Frontal cortex (tissue), 4 donors: Measurements from ENCODE around the gene ATP5F1D. TPM values are rescaled to one million over a fixed set of nuclear protein-coding genes. Genes with fewer than 3 reads are reported as not detected.

ENCODE experiments used
- DNase-seq, 2 donors: peaks; one replicate each; pipeline ENCODE4 v3.0.0; 2012; ENCODE audit warnings: low spot score in 2 of 2
- FAIRE-seq: peaks from 2 replicates; lab custom pipeline; 2012; peaks lifted over from hg19 to GRCh38; lab: Jason Lieb, UNC
- total RNA-seq: library from RNA; depleted of rRNA; stranded (reverse); fragments of >200 nt; gene quantifications from one replicate; pipeline ENCODE4 v1.2.3, GENCODE V29; 2014
- donor health status: control.
- donor health status: control.
- donor health status: control.

ATP5F1D gene
- total RNA-seq, 1 donor from 2014 or later: 11.0 TPM

DNA sequence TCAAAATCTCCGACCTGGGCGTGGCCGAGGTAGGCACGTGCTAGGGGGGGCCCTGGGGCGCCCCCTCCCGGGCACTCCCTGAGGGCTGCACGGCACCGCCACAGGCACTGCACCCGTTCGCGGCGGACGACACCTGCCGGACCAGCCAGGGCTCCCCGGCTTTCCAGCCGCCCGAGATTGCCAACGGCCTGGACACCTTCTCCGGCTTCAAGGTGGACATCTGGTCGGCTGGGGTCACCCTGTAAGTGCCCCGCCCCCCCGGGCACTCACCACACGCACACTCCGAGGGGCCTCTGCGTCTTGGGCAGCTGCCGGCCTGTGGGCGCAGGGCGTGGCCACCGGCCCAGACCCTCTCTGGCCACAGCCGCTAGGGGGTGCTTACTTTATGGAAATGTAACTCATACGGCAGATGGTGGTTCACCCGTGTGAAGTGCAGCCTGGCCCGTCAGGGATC, 21.0 kb upstream of the ATP5F1D start:
- DNase-seq: no peak
- FAIRE-seq: no peak

GRCh38 chr19:1220976-1221903, 20.3 kb upstream of the ATP5F1D start:
- FAIRE-seq (no peak), DNase-seq (peak; percentile 90 to 92)

GRCh38 chr19:1221904-1222255, 19.7 kb upstream of the ATP5F1D start:
- no peak for FAIRE-seq
- DNase-seq: no peak

GRCh38 chr19:1222394-1222793, 19.2 kb upstream of the ATP5F1D start:
- no peak for DNase-seq
- FAIRE-seq: no peak

GRCh38 chr19:1223018-1223855, 18.3 kb upstream of the ATP5F1D start:
- DNase-seq (no peak), FAIRE-seq (no peak)

DNA sequence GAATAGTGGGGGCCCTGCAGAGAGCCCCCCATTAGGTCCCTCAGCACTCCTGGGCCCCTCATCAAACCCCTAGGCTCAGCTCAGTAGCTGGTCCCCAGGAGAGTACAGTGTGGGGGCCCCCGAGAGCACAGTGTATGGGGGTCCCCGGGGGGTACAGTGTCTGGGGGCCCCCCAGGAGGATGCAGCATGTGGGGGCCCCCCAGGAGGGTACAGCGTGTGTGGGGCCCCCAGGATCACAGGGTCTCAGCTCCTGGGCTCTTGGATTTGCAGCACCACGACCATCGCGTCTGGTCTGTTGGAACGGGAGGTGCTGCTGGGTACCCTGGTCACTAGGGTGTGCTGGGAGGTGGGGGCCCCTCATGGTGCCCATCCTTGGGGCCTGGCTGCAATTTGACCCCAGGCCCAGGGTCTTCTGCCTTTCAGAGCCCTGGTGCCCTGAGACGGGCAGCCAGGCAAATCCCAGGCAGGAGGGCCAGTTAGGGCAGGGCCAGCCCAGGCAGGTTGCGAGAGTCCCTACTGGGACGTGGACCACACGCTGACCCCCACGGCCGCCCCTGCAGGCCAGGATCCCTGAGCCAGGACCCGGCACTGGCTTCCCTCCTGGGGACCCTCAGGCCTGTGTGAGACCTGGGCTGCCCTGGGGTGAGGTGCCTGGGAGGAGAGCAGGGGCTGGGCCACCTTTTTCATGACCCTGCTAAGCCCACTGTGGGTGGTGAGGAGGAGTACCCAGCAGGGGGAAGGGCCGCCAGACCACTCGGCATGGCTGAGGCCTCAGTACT, 17.3 kb upstream of the ATP5F1D start:
- no peak for DNase-seq
- no peak for FAIRE-seq

DNA sequence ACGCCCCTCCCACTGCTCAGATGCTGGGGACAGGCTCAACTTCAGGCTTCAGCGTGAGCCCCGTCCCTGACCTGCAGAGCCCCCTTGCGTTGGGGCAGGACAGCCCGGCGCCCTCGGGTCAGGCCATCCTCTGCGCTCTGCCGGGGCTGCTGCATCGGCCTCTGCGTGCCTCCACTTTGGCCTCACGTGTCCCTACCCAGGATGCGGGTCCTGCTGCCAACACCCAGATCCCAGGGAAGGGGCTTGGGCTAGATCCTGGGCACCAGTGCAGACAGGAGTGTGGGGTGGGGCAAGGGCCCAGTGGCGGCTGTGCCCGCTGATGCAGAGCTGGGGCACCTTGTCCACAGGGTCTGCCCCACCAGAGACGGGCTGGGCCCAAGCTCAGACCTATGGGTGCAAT, 16.7 kb upstream of the ATP5F1D start:
- no peak for DNase-seq
- FAIRE-seq: no peak

DNA sequence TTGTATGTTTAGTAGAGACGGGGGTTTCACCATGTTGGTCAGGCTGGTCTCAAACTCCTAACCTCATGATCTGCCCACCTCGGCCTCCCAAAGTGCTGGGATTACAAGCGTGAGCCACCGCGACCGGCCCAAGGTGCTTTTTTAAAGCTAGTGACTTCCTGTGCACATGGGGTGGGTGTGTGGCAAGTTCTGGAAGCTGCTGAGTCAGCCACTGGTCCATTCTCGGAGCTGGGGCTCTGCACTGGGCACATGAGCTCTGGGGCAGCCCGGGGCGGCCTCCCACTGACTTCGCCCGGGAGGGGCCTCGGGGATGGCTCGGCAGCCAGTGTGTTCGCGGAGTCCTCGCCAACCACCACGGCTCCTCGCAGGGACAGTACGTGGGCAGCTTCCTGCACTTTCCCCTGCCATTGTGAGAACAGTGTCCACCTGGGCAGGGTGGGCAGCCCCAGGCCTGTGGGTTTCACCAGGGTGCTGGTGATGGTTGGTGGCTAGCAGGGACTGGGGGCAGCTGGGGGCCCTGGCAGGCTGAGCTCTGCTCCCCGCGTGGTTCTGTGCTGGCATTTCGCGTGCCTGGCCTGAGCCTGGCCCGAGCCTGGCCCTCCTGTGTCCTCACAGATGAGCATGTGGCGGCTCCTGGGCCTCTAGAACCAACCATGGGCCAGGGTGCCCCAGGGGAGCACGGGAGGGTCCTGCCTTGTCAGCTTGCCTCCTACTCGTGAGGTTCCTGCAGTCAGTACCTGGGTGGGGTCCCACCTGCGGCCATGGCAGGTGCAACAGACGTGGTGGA, 15.9 kb upstream of the ATP5F1D start:
- no peak for FAIRE-seq

GRCh38 chr19:1226227-1226518, 15.4 kb upstream of the ATP5F1D start:
- FAIRE-seq (no peak), DNase-seq (no peak)

More for the DNA sequence above, 15.9 kb upstream of the ATP5F1D start:
- DNase-seq: no peak

GRCh38 chr19:1226522-1227303, 14.8 kb upstream of the ATP5F1D start:
- no peak for FAIRE-seq

DNA sequence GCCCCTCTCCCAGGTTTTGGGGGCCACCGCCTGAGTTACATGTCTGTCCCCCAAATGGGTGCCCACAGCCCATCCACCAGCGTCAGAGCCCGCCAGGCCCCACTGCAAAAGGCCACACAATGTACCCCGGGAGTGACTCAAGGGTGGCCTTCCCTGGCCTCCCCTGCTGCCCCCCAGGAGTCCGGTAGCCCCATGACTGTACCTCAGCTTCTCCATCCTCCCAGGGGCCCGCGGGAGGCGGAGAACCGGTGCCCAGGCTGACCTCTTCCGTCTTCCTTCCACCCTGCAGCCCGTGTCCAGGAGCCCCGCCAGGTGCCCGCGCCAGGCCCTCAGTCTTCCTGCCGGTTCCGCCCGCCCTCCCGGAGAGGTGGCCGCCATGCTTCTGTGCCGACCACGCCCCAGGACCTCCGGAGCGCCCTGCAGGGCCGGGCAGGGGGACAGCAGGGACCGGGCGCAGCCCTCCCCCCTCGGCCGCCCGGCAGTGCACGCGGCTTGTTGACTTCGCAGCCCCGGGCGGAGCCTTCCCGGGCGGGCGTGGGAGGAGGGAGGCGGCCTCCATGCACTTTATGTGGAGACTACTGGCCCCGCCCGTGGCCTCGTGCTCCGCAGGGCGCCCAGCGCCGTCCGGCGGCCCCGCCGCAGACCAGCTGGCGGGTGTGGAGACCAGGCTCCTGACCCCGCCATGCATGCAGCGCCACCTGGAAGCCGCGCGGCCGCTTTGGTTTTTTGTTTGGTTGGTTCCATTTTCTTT, 14.1 kb upstream of the ATP5F1D start:
- DNase-seq (no peak), FAIRE-seq (no peak)

More at GRCh38 chr19:1226522-1227303, 14.8 kb upstream of the ATP5F1D start:
- no peak for DNase-seq

DNA sequence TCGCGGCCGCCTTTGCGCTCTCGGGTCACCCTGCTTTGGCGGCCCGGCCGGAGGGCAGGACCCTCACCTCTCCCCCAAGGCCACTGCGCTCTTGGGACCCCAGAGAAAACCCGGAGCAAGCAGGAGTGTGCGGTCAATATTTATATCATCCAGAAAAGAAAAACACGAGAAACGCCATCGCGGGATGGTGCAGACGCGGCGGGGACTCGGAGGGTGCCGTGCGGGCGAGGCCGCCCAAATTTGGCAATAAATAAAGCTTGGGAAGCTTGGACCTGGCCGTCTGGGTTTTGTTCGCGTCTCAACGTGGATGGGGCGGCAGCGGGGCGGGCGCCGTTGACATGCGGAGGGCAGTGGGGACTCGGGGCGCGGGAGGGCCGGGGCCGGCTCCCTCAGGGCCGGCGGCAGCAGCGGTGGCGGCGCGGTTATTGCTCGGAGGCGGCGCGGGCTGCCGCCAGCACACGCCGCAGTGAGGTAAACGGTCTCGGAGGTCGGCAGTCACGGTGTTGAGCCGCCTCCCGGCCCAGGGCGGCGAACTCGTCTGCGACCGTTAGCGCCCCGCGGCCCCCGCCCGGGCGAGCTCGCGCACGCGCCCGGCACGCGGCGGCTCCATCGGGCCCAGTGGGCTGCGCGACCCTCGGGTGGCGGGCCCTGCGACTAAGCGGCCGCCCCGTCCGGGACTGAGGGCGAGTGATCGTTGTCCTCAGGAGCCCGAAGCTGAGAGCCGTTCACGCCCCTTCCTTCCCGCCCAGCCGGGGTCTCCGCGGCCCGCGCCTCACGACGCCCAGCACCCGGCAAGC, 13.2 kb upstream of the ATP5F1D start:
- no peak for FAIRE-seq
- DNase-seq: no peak

DNA sequence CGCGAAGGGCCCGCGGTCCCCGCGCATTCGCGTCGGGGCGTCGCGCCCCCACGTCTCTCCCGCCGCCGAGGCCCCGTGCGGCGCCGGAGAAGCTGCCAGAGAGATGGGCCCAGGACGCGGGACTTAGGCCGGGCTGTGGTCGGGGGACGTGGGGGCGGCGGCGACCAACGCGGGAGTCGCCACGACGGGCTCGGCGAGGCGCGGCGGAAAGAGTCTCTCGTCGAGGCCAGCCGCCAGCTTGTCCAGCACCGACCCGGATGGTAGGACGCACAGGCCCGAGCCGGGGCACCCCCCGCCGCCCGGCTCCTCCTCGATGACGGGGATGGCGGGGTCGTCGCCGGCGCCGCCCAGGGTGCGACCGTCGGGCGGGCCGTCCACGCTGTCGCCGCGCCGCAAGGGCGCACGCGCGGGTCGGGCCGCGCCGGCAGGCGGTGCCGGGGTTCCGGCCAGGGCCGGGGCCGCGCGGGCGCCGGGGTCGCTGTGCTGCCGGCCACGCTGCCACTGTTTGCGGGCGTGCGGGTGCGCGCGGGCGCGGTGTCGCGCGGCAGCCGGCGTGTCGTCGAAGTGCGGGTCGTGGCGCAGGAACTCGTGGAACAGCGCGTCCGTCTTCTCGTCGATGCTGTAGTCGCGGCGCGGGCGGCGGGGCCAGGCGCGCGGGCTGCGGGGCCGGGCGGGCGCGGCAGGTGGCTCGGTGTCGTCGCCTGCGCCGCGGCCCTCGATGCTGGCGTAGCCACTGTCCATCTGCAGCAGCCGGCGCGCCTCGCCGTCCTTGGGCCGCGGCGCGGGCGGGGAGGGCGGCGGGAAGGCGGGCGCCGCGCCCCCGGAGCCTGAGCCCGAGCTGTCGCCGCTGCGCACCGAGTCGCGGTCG, 12.3 kb upstream of the ATP5F1D start:
- FAIRE-seq (no peak), DNase-seq (no peak)

GRCh38 chr19:1229924-1230782, 11.4 kb upstream of the ATP5F1D start:
- FAIRE-seq (no peak), DNase-seq (no peak)

GRCh38 chr19:1230783-1231489, 10.6 kb upstream of the ATP5F1D start:
- DNase-seq (no peak), FAIRE-seq (no peak)
